Activated T-cell treated with anti-CD3 and anti-CD28 coated beads for 24 hours (primary cell): ENCODE data around the gene NTM.

Experiments
- DNase-seq: peaks from one replicate; pipeline ENCODE4 v3.0.0-alpha.2; 2020; ENCODE audit warnings: low read depth

The NTM gene

DNA sequence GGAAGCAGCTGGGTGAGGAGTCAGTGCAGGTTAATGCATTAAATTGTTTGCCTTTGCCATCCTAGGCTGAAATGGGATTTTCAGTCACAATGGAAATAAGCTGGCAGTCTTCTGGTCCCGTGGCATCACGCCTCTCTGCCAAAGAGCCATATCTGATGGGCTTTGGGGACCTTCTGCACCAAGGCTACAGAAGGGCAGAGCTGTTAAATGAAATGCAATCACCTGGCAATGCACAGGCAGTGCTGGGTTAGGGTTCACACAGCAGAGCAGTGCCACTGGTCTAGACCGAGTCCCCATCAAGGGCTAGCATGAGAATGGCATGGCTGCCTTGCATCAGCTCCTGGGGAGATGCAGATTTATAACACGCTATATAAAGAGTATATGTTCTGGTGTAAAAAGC lies 749.2 kb downstream of the NTM start:
- DNase-seq: no peak

GRCh38 chr11:132122735-132123134 lies 752.3 kb downstream of the NTM start:
- no peak for DNase-seq

GRCh38 chr11:132123449-132123848 lies 753.0 kb downstream of the NTM start:
- DNase-seq: no peak

- no peak for DNase-seq
These were observed 753.7 kb downstream of the NTM start for GRCh38 chr11:132123854-132124835.

- DNase-seq: no peak
These were observed 755.8 kb downstream of the NTM start for GRCh38 chr11:132125988-132126871.

GRCh38 chr11:132126973-132127899 lies 756.8 kb downstream of the NTM start:
- DNase-seq: no peak

DNA sequence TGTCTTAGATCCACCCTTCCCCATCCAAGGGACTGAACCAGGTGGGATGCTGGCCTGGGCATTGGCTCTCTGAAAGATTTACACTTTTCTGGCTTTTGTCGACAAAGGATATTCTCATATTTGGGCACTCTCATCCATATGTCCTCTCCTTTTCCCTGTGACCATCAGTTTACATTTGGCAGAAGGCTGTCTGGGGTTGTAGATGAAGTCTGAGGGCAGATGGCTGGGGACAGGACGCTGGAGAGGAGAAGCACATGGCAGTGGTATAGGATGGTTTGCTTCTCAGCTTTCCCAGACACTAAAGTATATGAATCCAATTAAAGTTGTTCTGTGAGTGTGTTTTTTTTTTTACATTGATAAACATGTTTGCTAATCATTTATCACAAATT lies 757.5 kb downstream of the NTM start:
- DNase-seq: no peak

DNA sequence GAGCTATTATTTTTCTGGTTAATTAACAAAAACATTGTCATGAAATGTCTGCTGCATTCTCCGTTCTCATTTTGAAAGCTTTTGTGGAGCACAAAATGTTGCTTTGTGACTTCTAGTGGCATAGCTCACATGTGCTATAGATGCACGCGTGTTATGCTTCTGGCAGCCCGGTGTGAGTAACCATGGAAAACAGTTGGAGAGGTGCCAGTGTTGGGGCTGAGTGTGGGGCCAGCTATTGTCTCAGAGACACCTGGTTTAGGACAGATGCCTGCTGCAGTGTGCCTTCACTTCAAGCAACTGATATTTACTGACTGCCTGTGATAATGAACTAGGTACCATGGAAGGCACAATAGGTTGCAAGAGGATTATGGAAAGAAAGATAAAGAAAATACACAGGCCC lies 760.6 kb downstream of the NTM start:
- DNase-seq: no peak

GRCh38 chr11:132131961-132132360 lies 761.5 kb downstream of the NTM start:
- DNase-seq: no peak

DNA sequence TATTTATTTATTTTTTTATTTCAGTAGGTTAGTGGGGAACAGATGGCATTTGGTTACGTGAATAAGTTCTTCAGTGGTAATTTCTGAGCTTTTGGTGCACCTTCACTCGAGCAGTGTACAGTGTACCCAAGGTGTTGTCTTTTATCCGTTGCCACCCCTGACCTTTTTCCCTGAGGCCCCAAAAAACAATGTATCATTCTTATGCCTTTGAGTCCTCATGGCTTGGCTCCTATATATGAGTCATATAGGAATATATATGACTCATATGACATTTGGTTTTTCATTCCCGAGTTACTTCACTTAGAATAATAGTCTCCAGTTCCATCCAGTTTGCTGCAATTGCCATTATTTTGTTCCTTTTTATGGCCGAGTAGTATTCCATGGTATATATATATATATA lies 763.9 kb downstream of the NTM start:
- no peak for DNase-seq

GRCh38 chr11:132137289-132137980 lies 767.0 kb downstream of the NTM start:
- no peak for DNase-seq

- DNase-seq: no peak
These were observed 767.5 kb downstream of the NTM start for GRCh38 chr11:132137981-132138313.

- DNase-seq: no peak
These were observed 768.8 kb downstream of the NTM start for GRCh38 chr11:132139181-132139580.

DNA sequence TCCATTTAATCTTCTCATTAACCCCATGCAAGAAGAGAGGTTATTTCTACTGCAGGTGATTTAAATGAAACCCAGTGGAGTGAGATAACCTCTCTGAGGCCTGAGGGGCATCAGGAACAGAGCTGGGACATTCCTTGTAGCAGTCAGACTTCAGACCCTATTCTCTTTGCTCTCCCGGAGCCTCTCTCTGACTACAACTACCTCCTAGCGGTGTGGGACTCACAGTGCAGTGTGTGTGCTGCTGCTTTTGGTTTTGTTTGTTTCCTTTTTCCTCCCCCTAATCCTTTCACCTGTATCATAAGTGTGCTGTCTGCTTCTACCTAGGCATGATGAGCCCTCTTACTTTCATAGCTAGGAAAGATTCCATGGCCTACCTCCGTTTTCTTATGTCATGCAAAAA lies 769.6 kb downstream of the NTM start:
- DNase-seq: no peak

DNA sequence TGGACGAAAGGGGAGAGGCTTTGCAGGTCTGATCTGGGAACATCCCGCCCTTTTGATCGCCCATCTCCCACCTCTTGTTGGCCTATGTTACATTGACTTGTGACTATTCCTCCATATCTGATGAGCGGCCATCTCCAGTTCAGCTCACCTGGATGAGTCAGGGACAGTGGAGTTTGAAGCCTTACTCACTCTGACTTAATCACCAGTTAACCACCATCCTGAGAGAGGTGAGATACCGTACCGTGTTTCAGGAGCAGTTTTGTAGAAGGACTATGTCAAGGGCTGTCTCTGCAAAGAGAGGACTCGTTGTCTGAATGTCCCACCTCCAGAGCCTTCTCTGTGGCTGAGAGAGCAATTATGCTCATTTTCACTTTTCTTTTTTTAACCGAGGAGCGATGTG lies 771.7 kb downstream of the NTM start:
- DNase-seq: no peak

DNA sequence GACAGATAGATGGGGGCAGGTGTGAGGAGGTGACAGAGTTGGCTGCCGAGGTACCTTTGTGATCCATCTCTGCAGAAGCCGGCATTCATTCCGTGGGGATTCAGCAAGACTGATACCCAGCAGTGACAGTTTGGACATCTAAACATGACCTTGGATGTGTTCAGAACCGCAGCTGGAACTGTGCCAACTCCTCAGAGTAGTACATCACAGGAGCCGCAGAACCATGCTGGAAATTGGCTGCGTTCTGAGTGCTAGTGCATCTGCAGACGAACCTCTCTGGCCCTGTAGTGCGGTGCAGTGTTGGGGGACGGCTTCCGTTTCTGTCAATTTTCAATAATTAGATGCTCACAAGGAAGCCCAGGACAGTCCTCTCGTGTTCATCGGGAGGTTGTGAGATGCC lies 772.1 kb downstream of the NTM start:
- no peak for DNase-seq

DNA sequence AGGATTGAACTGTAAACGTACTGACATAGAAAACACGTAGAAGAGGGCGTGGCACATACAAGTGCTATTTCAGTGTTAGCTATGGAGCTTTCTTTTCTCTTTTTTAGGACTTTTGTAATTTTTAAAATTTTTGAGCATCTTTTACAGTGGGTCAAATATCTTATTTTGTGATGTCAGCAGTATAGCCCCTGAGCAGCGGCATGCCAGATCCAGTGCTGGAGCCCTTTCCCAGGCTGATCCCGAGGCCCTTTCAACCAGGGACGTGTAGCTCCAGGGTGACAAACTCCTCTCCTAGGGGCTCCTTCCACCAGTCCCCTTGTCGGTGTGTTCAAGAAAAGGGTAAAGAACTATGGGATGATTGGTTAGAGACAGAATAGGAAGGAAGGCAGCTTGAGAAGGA lies 777.0 kb downstream of the NTM start:
- DNase-seq: no peak

GRCh38 chr11:132154781-132155180 lies 784.4 kb downstream of the NTM start:
- DNase-seq: no peak

- no peak for DNase-seq
These were observed 787.7 kb downstream of the NTM start for GRCh38 chr11:132158091-132158490.

DNA sequence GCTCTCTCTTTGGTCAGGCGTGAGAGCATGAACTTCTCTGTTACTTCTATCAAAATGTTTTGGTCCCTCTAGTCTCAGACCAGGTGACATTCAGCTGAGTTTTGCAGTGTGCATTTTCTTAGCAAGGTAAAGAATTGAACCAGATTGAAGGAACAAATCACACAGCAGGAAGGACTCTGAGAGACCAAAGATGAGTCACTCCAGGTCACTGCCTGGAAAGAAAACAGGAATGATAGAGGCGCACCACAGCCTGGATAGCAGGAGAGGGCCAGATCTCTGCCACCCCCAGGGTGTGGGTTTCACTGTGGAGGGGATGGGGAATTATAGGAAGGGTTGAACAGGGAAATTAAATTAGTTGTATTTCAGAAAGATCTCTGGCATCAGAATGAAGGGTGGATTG lies 788.3 kb downstream of the NTM start:
- no peak for DNase-seq

GRCh38 chr11:132161403-132162078 lies 791.1 kb downstream of the NTM start:
- no peak for DNase-seq
